Bone marrow (tissue), 2 donors: ENCODE results near the gene SCN2B.
"Not testable (repeated sequence)": the region's sequence is repeated elsewhere in the genome, so short reads cannot be mapped to it uniquely, and the experiment has no call there.

Source experiments
- DNase-seq, 2 donors: peaks; one replicate each; lab custom pipeline; 2025; lab: John Stamatoyannopoulos, UW

The SCN2B gene

DNA sequence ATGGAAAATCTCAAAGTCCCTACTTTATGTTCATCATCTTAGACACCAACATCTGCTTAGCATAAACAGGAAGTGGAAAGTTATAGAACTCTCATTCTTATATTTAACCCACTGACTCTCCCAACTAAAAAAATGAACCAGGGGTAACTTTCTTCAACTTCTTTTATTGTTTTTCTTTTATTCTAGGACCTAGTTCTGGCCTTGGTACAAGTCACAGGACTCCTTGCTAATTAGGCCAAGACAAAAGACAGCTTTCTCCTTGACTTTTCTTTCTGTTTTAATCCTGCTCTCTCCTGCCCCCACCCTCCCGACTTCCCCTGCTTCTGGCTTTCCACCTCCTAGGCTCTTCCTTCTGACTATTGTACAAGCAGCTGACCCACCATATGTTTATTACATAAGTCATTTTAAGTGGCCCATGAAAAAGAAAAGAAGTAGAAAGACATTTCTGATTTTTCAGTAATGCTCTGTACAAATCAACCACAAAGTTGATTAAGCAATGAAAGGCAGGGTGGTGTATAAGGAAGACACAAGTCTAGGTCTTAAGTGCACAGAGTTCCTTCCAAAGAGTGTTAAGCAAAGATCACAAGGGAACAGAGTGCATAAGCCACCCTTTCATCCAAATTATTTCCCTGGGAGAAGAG lies 30.1 kb upstream of the SCN2B start:
- DNase-seq, result peak in 1 of 2 donors; percentile 56

DNA sequence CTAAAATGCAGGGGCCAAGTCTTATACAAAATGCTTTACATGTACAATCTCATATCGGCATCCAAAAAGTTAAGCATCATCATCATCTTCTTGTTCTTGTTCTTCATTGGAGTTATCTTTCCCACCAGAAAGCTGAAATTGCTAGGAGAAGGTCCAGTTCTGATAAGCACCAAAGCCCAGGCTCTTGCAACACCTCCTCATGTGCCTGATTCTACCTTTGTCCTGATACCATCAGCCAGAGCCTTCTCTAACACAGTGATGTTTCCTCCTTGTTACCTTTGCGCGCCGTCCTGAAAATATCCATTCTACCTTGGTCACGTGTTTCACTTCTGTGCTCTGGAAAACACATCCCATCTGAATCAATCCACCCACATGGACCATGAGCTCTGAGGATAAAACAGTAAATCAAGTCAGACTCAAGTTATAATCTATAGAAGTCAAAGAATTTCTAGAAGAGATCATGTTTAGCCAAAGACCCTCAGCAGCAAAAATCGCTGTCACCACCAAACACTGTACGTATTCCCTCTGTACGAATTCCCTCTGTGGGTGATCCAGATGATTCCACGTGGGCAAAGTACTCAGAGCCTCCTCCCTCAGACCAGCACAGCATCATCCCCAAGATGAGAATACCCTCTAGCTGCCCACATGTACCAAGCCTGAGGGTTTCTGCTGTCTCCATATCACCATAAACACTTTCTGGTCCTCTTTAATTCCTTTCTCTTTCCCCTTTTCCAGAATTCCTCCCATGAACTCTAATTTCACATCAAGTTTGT lies 29.4 kb upstream of the SCN2B start:
- no peak for DNase-seq

DNA sequence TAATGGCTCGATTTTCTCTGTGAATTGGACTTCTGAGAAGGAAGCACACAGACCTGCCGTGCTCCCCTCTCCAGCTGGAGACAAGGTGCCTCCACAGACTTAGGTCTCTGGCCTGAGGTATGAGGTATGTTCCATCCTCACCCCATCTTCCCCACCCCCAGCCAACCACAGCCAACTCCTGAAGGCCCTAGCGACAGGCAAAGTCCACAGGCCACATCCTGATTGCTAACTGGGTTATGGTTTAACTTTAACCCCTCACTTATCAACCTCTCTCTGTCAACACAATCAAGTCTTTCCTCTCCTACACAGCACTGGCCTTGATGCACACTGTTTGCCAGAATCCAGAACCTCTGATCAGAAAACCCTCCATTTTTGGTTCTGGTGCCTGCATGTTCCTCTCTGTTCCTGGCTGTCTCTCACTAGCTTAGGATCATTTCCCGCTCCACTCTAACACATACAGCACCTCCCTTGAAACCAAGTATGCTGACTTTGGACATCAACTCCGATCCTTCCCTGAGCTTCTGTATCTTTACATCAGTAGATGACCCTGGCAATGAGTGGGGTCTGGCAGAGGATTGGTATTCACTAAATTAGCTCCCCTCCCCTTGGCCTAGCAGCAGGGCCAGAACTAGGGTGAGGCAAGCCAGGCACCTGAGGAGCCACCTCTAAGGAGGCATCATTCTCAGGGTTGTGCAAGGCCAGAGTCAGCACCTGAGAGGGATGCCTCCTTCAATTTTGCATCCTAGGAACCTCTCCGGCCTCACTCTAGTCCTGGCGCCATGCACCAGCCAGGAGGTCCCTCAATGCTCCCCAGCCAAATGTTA lies 26.4 kb upstream of the SCN2B start:
- no peak for DNase-seq

DNA sequence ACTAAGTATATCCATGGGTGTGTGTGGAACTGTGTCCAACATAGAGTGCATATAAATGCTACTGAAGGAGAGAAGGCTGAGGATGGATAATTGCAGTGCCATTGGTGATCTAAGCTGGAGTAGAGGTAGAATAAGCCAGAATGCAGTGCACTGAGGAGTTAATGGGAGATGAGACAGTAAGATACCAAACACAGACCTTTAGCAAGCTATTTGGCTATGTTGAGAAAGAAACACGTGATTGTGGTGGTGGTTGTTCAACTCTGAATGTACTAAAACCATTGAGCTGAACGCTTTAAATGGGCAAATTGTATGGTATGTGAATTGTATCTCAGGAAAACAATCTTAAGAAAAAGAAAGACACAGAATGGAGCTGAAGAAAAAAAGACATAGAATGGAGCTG lies 25.5 kb upstream of the SCN2B start:
- DNase-seq, result no peak

DNA sequence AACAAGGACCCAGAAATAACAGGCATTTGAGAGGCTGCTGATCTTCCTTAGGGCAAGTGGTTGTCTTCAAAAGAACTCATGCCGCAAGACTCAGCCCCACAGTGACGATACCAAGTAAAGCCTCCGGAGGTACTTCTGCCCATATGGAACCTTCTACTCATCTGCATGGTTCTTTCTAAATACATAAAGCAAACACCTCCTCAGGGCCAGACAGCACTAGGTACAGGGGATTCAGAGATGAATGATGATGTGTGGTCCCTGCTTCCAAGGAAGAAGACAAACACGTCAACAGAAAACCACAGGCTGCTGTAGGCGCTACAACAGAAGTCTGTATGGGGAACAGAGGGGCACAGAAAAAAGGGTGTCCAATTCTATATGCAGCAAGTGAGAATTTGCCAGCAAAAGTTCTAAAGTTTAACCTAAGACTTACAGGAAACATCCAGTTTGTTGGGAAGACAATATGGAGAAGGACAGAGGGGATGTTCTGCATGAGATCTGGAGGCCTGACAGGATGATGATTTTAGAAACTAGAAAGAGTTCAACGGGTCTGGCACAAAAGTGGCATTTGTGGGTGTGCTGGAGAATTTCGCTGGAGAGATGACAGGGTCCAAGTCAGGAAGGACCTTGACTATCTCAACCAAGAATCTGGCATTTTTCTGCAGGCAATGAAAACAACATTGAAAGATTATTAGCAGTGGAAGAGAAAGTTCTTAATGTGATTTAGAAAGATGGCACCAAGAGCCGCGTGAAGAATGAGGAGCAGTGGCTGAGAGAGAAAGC lies 24.7 kb upstream of the SCN2B start:
- no peak for DNase-seq

DNA sequence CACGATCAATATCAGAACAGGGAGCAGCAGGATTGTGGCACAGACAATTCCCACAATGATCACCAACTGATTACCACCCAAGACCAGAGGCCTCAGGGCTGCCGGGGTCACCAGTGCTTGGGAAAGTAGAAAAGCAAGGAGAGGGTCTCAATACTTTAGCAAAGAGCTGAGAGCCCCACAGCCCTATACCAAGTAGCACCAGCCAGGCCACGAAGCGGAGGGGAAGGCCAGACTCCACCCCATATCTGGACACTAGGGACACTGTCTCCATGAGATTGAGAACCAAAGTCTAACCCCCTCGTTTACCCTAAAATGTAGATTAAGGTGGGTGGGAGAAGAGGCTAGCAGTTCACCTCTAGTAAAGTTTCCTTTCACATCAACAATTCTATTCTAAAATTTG lies 24.1 kb upstream of the SCN2B start:
- no peak for DNase-seq

DNA sequence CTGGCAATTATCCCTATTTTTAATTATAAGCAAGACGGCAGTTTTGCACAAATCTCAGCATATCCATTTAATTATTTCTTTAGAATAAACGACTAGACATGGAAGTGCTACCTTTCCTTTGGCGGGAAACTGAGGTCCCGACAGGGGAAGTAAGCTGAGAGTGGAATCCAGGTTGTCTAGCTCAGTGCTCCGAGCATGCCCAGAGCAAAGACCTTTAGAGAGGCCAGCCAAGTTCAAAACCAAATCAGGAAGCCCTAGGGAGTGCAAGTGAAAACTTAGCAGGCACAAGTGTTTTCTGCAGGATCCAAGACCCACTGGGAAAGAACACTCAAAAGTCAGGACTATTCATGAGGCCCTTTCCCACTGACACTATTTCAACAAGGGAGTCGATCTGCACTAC lies 22.7 kb upstream of the SCN2B start:
- DNase-seq, result no peak

DNA sequence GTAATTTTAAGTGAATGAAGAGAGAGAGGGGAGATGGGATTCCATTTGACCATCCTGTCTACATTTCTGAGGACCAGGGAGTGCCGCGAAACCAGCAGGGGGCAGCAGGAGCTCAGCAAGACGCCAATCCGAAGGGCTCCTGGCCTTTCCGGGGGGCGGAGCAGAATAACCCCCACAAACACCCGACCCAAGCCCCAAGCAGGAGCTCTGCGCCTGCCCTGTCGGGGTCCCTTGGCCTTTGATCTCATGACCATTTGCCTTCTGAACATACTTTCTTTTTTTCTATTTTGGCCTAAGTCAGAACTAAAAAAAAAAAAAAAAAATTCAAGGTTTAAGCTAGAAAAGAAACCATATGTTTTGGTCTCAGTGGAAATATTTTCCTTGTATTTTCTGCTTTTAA lies 21.9 kb upstream of the SCN2B start:
- peak; percentile 58 to 62 for DNase-seq

DNA sequence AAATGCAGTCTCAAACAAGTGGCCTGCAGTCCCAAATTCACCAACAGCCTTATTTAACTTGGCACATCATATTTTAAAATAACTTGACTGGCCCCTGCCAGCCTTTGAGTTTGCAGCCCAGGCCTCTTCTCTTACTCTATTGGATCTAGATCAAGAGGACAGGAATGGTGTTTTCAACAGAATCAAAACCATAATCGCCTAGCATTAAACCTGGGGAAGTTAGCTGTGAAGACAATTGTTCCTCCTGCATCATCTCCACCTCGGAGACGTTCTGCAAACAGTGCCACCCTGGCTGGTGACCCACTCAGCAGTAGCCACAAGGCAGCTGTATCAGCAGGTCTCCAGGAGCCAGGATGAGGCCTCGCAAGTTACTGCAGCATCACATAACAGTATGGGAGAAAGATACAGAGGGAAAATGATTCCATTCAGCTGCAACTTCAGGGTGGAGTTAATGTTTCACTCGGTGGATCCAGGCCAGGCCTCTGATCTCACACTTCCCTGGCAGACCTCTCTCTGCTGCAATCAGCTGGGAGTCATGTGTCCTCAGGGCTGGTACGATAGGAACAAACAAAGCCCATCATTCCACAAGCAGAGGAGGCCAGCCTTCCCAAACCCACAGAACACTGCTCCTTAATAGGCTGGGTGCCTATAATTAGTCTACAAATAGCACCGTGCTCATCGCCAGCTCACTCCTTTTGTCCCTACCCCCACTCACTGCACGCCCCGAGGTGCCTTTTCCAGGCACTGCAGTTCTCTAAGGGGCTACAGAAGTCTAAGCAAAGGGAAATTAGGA lies 18.6 kb upstream of the SCN2B start:
- no peak for DNase-seq

DNA sequence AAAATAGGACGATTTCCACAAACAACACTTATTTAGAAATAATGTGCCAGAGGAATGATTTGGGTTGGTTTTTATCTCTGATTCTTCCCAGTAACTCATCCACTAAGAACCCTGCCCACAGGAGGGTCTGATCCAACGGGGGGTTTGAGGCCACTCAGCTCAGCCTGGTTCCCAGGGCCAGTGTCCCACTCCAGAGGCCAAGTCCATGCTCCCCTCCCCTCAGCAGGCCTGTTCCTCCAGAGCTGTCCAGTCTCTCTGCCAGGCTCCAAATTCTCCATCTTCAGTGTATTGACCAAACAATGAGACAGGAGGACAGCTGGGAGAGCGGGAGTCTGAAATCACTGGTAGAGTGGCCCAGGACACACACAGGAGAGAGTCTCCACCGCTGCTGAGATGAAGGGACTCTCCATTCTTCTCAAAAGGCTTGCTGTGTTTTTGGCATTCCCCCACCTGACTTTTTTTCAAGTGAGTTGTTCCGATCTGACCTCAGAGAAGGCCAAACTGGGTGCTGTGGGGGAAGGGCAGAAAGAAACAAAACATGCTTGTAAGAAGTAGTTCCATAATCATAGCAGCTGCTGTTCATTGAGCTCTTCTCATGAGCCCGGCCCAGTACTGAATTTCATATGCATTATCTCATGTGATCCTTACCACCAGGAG lies 17.6 kb upstream of the SCN2B start:
- DNase-seq, result no peak

DNA sequence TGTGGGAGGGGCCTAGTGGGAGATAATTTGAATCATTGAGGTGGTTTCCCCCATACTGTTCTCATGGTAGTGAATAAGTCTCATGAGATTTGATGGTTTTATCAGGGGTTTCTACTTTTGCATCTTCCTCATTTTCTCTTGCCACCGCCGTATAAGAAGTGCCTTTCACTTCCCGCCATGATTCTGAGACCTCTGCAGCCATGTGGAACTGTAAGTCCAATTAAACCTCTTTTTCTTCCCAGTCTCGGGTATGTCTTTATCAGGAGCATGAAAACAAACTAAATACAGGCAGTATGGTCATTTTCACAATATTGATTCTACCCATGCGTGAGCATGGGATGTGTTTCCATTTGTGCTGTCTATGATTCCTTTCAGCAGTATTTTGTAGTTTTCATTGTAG lies 16.4 kb upstream of the SCN2B start:
- not testable (repeated sequence) for DNase-seq

DNA sequence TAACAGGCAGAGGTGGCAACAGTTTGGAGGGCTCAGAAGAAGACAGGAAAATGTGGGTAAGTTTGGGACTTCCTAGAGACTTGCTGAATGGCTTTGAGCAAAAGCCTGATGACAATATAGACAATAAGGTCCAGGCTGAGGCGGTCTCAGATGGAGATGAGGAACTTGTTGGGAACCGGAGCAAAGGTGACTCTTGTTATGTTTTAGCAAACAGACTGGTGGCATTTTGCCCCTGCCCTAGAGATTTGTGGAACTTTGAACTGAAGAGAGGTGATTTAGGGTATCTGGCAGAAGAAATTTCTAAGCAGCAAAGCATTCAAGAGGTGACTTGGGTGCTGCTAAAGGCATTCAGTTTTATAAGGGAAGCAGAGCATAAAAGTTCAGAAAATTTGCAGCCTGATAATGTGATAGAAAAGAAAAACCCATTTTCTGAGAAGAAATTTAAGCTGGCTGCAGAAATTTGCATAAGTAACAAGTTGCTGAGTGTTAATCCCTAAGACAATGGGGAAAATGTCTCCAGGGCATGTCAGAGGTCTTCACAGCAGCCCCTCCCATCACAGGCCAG lies 14.6 kb upstream of the SCN2B start:
- DNase-seq, result not testable (repeated sequence)

DNA sequence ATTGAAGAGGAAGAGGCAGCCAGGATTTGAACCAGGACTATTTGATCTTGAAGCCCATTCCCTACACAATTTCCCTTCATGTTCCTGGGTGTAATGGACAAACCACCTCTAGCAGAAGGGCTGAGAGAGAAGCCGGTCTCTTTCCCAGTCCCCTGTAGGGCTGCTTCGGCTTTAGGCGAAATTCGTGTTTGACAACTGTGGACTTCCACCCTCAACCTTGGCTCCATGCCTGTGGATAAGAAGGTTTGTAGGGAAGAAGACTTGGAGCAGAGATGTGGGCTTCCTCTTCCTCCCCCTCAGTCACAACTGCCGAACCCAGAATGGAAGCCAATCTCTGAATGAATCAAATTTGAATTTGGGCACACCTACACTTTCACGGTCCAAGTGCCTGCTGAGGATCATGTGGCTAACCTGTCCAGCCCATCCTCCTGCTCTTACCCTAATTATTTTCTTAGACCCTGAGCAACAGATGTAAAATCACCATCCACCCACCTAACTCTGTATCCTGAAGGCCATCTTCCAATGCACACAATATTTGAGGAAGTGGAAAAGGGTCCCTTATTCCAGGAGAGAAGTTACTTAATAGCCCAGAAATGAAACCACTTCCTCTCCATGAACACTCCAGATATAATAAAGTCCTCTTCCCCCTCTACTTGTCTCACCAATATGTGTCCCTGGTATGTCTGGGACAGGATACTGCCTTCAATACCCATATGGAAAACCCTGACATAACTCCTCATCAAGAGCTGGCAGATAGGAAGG lies 10.1 kb upstream of the SCN2B start:
- no peak for DNase-seq

DNA sequence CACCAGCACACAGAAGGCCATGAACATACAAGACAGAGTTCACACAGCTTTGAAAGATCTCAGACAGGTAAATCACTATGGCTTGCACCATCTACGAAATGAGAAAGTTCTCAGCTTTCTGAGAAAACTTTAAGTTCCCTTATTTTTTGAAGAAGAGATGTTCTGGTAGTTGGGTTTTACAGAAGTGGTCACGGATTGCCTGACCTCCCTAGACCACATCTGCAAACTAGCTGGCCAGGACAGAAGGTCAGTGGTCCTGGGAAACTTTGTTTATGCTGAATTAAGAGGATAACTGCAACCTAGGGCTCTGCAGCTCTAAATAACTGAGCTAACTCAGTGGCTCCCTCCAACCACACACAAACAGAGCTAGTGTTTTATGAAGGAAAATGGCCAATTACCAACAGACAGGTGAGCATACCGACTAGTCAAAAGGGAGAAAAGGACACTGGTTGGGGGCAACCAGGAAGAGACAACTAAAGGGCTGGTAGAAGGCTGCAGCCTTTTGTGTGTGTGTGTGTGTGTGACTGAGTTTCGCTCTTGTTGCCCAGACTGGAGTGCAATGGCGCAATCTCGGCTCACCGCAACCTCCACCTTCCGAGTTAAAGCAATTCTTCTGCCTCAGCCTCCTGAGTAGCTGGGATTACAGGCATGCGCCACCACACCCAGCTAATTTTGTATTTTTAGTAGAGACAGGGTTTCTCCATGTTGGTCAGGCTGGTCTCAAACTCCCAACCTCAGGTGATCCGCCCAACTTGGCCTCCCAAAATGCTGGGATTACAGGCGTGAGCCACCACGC lies 8.5 kb upstream of the SCN2B start:
- no peak for DNase-seq

DNA sequence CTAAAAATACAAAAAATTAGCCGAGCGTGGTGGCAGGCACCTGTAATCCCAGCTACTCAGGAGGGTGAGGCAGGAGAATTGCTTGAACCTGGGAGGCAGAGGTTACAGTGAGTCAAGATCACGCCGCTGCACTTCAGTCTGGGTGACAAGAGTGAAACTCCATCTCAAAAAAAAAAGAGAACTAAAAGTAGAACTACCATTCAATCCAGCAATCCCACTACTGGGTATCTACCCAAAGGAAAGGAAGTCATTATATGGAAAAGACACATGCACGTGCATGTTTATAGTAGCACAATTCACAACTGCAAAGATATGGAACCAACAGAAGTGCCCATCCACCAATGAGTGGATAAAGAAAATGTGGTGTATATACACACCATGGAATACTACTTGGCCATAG lies 7.3 kb upstream of the SCN2B start:
- not testable (repeated sequence) for DNase-seq

DNA sequence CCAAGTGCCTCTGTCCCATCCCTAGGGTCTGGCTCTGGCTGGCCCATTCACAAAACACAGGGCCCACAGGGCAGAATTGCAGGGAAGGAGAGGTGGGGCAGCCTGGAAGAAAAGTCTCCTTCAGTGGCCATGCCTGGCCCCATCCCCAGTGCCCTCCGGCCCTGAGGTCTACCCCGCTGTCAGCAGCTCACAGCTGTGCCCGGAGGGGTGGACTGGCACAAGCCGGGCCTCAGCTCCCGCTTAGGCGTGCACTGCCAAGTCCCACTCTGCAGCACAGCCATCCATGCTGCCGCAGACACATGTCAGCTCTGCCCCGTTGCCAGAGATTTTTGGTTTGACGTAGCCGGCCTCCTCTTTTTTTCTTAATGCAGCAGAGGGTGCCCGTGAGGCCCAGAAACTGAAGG lies 3.9 kb upstream of the SCN2B start:
- no peak for DNase-seq

DNA sequence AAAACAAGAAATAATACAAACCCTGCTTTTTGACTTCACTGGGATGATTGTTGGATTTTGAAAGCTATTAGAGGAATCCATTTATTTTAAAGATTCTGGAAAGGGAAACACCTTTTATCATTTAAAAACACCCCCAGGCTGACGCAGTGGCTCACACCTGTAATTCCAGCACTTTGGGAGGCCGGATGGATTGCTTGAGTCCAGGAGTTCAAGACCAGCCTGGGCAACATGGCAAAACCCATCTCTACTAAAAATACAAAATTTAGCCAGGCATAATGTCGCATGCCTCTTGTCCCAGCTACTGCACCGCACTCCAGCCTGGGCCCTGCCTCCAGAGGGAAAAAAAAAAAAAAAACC lies 317 bp upstream of the SCN2B start:
- no peak for DNase-seq

DNA sequence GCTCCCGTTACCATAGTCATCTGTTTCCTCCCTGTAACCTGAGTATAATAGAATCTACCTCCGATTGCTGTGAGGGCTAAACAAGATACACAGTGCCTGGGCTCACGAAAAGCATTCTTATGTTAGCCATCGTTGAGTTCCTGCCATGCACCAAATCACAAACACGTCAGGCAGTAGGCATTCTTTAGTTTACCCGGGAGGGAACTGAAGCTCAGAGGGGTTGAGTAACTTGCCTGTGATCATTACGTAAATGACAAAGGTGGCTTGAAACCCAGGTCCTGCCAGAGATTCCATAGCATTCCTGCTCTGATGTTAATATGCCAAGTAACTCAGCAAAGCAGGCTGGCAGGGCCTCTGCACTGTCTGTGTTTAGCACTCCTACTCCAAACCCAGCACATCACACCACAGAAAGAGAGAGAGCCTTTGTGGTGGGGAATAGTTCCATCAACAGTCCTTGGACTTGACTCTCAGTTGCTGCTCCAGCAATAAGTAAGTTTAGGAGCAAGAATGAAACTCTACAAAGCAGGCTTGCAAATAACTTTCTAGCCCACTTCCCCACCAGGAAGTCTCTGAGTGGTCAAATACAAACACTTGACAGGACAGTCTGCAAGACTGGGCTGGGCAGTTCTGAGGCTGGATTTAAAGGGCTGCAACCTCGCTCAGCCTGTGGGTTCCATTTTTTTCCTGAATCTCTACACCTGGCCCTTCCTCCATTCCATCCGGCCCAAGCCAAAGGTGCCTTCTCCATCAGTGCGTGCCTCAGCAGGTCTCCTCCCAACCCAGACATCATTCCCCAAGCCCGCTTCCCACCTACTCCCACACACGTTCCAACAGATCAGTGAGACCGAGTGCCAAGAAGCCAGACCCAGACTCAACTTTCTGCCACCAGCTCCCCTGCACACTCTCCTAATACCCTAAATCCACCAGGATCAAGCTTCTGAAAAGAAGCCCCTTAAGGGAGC lies 1.1 kb downstream of the SCN2B start:
- DNase-seq, result no peak
